KMS-11 (cell line): ENCODE measurements around the gene NOTCH3.

ENCODE experiments used
- H2AFZ ChIP-seq: fragments of 200-600 bp; sonication (generic); 2 replicates; pipeline ENCODE4 v1.6.1; 2016; ENCODE audit warnings: antibody characterized with exemption, mixed run types, low read depth
- H3K27ac ChIP-seq: fragments of 200-600 bp; sonication (generic); 2 replicates; pipeline ENCODE4 v1.6.1; 2016; ENCODE audit warnings: mild to moderate bottlenecking, mixed run types
- H3K27me3 ChIP-seq: fragments of 200-600 bp; sonication (generic); 2 replicates; pipeline ENCODE4 v1.6.1; 2017; ENCODE audit warnings: mild to moderate bottlenecking, low read depth, mixed run types, moderate library complexity; ENCODE audit not compliant: insufficient read depth
- H3K36me3 ChIP-seq: fragments of 200-600 bp; sonication (generic); 2 replicates; pipeline ENCODE4 v1.6.1; 2017; ENCODE audit warnings: mild to moderate bottlenecking, mixed run types; ENCODE audit not compliant: insufficient read depth
- H3K4me1 ChIP-seq: fragments of 200-600 bp; sonication (generic); 2 replicates; pipeline ENCODE4 v1.6.1; 2016; ENCODE audit warnings: mild to moderate bottlenecking, low read depth, mixed run types; ENCODE audit not compliant: poor library complexity, severe bottlenecking
- H3K4me2 ChIP-seq: fragments of 200-600 bp; sonication (generic); 2 replicates; pipeline ENCODE4 v1.7.0; 2016; ENCODE audit warnings: mild to moderate bottlenecking, mixed run types
- H3K4me3 ChIP-seq: fragments of 200-600 bp; sonication (generic); IDR thresholded peaks from 2 replicates; pipeline ENCODE4 v1.6.1; 2017; ENCODE audit warnings: low read depth, low read length, mixed read lengths; ENCODE audit not compliant: insufficient read depth
- H3K79me2 ChIP-seq: fragments of 200-600 bp; sonication (generic); 2 replicates; pipeline ENCODE4 v1.6.1; 2016; ENCODE audit warnings: low read depth, mixed run types; ENCODE audit not compliant: insufficient read depth
- H3K9ac ChIP-seq: fragments of 200-600 bp; sonication (generic); 2 replicates; pipeline ENCODE4 v1.6.1; 2016; ENCODE audit warnings: mild to moderate bottlenecking, mixed run types
- H4K20me1 ChIP-seq: fragments of 200-600 bp; sonication (generic); 2 replicates; pipeline ENCODE4 v1.6.1; 2016; ENCODE audit warnings: mild to moderate bottlenecking, mixed run types; ENCODE audit not compliant: insufficient read depth
- TF ChIP-seq, protein P1 (sequence below): fragments of 200-600 bp; sonication (generic); conservative IDR thresholded peaks from 2 replicates; pipeline ENCODE4 v1.6.1; 2017; ENCODE audit warnings: low read depth, mild to moderate bottlenecking, antibody characterized with exemption, low read length, moderate library complexity, mixed read lengths

The NOTCH3 gene

DNA sequence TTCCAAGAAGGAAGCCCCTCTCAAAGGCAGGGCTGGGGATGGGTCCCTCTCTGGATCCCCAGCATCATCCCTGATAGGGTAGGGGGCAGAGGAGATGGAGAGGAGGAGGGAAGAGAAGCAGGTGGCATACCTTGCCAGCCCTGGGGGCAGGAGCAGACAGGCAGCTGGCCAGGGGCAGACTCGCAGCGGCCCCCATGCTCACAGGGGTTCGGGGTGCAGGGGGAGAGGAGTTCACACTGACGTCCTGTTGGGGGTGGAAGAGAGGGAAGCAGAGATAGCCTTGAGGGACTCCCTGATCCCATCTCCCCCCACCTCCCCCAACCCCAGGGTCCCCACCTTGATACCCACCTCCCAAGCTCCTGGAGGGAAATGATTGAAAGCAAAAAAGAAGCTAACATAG lies 16.0 kb downstream of the NOTCH3 start:
- Histone ChIP-seq H3K79me2 (no peaks in the 10 kb centered on the region), H3K4me2 (no peak overlapping the region), H3K4me1 (no peaks in the 10 kb centered on the region), H3K36me3 (no peaks in the 10 kb centered on the region), H3K27me3 (peaks cover 5% of the 10 kb centered on the region), H3K4me3 (no peak overlapping the region), H2AFZ (no peak overlapping the region), H3K9ac (no peak overlapping the region), H3K27ac (no peak overlapping the region), H4K20me1 (no peaks in the 10 kb centered on the region)
- TF ChIP-seq, protein P1, sequence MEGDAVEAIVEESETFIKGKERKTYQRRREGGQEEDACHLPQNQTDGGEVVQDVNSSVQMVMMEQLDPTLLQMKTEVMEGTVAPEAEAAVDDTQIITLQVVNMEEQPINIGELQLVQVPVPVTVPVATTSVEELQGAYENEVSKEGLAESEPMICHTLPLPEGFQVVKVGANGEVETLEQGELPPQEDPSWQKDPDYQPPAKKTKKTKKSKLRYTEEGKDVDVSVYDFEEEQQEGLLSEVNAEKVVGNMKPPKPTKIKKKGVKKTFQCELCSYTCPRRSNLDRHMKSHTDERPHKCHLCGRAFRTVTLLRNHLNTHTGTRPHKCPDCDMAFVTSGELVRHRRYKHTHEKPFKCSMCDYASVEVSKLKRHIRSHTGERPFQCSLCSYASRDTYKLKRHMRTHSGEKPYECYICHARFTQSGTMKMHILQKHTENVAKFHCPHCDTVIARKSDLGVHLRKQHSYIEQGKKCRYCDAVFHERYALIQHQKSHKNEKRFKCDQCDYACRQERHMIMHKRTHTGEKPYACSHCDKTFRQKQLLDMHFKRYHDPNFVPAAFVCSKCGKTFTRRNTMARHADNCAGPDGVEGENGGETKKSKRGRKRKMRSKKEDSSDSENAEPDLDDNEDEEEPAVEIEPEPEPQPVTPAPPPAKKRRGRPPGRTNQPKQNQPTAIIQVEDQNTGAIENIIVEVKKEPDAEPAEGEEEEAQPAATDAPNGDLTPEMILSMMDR = no peak

DNA sequence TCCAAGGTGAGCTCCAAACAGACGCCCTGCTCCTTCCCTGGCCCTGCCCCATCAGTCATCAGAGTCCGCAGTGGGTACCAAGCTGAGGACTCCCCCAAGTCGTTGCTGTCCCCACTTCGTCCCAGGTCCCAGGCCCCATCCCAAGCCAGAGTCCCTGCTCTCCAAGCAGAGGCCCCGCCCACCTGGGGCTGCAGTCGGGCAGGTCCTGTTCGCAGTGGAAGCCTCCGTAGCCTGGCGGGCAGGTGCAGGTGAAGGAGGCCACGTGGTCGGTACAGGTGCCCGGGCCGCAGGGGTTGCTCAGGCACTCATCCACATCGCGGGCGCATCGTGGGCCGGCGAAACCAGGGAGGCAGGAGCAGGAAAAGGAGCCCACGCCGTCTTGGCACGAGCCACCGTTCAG lies 19.4 kb downstream of the NOTCH3 start:
- Histone ChIP-seq H3K4me2 (no peak overlapping the region), H3K27me3 (peaks cover 2% of the 10 kb centered on the region; the same call in 1 of the 2 replicates), H3K79me2 (no peaks in the 10 kb centered on the region), H3K4me1 (no peaks in the 10 kb centered on the region), H3K27ac (no peak overlapping the region), H2AFZ (no peak overlapping the region), H3K36me3 (no peaks in the 10 kb centered on the region), H3K4me3 (no peak overlapping the region), H3K9ac (no peak overlapping the region), H4K20me1 (no peaks in the 10 kb centered on the region)
- TF ChIP-seq, protein P1 = no peak

DNA sequence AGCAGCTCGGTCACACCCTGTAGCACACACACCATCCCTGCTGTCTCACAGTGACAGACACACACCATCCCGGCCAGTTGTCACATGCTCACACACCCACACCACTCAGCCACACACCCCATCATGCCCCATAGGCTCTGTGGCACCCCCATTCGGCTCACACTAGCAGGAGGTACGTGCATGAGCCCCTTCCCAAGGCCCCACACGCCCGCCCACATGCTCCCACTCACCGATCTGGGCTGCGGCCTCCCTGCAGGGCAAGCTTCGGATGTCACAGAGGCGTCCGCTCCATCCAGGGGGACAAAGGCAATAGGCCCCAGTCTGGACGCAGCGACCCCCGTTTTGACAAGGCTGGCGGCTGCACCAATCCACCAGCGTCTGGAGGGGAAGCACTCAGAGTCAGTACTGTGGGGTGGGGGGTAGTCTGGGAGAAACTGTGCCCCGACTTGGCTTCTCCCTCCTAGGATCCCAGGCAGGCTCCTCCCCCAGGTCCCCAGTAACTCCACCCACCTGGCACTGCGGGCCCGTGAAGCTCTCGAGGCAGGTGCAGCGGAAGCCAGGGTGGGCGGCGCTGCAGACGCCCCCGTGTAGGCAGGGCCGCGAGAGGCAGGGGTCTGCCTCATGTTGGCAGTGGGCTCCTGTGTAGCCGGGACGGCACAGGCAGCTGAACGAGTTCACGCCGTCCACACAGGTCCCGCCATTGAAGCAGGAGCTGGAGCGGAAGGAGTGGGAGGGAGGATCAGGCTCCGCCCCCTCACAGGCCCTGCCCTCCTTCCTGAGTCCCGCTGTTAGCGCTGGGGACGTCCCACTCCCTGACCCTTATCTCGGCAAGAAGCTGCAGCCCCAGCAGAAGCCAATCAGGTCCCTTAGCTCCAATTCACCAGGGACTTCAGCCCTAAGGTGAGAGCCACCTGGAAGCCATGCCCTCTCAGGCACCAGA lies 20.1 kb downstream of the NOTCH3 start:
- H2AFZ ChIP-seq = no peak overlapping the region; the same call in 1 of the 2 replicates
- H3K79me2 ChIP-seq = no peaks in the 10 kb centered on the region
- no peak overlapping the region for H3K4me2 ChIP-seq
- no peaks in the 10 kb centered on the region for H3K4me1 ChIP-seq
- TF ChIP-seq, protein P1 = no peak
- H3K4me3 ChIP-seq = no peak overlapping the region
- no peak overlapping the region for H3K27ac ChIP-seq
- H4K20me1 ChIP-seq = no peaks in the 10 kb centered on the region
- no peak overlapping the region for H3K9ac ChIP-seq
- H3K27me3 ChIP-seq = peaks cover 2% of the 10 kb centered on the region; the same call in 1 of the 2 replicates
- no peaks in the 10 kb centered on the region for H3K36me3 ChIP-seq

DNA sequence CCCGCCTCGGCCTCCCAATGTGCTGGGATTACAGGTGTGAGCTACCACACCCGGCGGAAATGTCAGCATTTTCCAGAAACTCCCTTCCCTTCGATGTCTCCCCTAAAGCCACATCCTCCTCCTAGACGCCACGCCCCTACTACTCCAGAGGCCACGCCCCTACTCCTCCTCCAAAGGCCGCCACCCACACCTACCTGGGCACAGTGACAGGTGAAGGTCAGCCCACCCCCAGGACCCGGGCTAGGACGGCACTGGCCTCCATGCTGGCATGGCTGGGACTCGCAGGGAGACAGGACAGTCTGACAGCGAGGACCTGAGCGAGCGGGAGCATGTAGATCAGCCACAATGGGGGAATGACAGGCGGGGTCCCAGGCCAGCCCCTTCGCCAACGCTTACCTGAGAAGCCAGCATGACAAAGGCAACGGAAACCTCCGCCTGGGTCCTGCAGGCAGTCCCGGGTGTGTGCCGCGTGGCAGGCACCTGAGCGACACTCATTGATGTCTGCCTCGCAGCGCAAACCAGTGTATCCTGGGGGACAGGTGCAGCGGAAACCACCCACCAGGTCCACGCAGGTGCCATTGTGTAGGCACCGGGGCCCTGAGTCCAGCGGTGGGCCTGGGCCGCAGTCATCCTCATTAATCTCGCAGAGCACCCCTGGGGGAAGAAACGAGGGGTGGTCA lies 22.0 kb downstream of the NOTCH3 start:
- Histone ChIP-seq H3K79me2 (no peaks in the 10 kb centered on the region), H3K4me3 (no peak overlapping the region), H3K4me1 (no peaks in the 10 kb centered on the region), H3K36me3 (no peaks in the 10 kb centered on the region), H3K9ac (no peak overlapping the region), H3K27ac (no peak overlapping the region), H3K27me3 (peaks cover 2% of the 10 kb centered on the region; the same call in 1 of the 2 replicates), H3K4me2 (no peak overlapping the region), H4K20me1 (no peaks in the 10 kb centered on the region), H2AFZ (no peak overlapping the region)
- TF ChIP-seq, protein P1 = no peak
